DND-41 (cell line): ENCODE data around the gene CAAP1.

Experiments
- EZH2 ChIP-seq: IDR thresholded peaks from 3 replicates; pipeline ENCODE4 v1.6.1; 2012; ENCODE audit warnings: borderline replicate concordance, low read depth, mild to moderate bottlenecking, moderate library complexity, low read length, inconsistent platforms; ENCODE audit not compliant: severe bottlenecking
- TF ChIP-seq, protein P1 (sequence below): IDR thresholded peaks from 2 replicates; pipeline ENCODE4 v1.5.1; 2012; ENCODE audit warnings: borderline replicate concordance, low read length, moderate library complexity, mild to moderate bottlenecking; ENCODE audit not compliant: poor library complexity, severe bottlenecking; ENCODE audit errors: extremely low read depth

- TF ChIP-seq, protein P1, sequence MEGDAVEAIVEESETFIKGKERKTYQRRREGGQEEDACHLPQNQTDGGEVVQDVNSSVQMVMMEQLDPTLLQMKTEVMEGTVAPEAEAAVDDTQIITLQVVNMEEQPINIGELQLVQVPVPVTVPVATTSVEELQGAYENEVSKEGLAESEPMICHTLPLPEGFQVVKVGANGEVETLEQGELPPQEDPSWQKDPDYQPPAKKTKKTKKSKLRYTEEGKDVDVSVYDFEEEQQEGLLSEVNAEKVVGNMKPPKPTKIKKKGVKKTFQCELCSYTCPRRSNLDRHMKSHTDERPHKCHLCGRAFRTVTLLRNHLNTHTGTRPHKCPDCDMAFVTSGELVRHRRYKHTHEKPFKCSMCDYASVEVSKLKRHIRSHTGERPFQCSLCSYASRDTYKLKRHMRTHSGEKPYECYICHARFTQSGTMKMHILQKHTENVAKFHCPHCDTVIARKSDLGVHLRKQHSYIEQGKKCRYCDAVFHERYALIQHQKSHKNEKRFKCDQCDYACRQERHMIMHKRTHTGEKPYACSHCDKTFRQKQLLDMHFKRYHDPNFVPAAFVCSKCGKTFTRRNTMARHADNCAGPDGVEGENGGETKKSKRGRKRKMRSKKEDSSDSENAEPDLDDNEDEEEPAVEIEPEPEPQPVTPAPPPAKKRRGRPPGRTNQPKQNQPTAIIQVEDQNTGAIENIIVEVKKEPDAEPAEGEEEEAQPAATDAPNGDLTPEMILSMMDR, result no peak
- no peak for TF ChIP-seq EZH2
These were observed 58.8 kb downstream of the CAAP1 start for GRCh38 chr9:26833792-26834191.
